ENCODE data around the gene BTBD19.

GRCh38 chr1:44790968-44791801, 17.1 kb upstream of the BTBD19 start:
- TF ChIP-seq, protein P1, sequence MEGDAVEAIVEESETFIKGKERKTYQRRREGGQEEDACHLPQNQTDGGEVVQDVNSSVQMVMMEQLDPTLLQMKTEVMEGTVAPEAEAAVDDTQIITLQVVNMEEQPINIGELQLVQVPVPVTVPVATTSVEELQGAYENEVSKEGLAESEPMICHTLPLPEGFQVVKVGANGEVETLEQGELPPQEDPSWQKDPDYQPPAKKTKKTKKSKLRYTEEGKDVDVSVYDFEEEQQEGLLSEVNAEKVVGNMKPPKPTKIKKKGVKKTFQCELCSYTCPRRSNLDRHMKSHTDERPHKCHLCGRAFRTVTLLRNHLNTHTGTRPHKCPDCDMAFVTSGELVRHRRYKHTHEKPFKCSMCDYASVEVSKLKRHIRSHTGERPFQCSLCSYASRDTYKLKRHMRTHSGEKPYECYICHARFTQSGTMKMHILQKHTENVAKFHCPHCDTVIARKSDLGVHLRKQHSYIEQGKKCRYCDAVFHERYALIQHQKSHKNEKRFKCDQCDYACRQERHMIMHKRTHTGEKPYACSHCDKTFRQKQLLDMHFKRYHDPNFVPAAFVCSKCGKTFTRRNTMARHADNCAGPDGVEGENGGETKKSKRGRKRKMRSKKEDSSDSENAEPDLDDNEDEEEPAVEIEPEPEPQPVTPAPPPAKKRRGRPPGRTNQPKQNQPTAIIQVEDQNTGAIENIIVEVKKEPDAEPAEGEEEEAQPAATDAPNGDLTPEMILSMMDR (conservative IDR thresholded peaks at IDR 0.05; ENCODE audit: low read depth, low read length): no peak
- TF ChIP-seq RAD21 (IDR thresholded peaks at IDR 0.05; ENCODE audit: low read length) (no peak), SMC3 (IDR thresholded peaks at IDR 0.05; ENCODE audit: low read depth, low read length) (no peak), POLR2A (IDR thresholded peaks at IDR 0.05; ENCODE audit: low read depth, low read length) (no peak), FOS (IDR thresholded peaks at IDR 0.05; ENCODE audit: low read depth, low read length) (no peak), MAZ (IDR thresholded peaks at IDR 0.05; ENCODE audit: borderline replicate concordance, low read depth, low read length) (no peak), MAFK (IDR thresholded peaks at IDR 0.05; ENCODE audit: low read depth, low read length) (no peak), CEBPB (IDR thresholded peaks at IDR 0.05; ENCODE audit: low read depth, low read length) (no peak)
- TF ChIP-seq, protein P2, sequence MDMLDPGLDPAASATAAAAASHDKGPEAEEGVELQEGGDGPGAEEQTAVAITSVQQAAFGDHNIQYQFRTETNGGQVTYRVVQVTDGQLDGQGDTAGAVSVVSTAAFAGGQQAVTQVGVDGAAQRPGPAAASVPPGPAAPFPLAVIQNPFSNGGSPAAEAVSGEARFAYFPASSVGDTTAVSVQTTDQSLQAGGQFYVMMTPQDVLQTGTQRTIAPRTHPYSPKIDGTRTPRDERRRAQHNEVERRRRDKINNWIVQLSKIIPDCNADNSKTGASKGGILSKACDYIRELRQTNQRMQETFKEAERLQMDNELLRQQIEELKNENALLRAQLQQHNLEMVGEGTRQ (IDR thresholded peaks at IDR 0.05; ENCODE audit: low read depth, low read length): no peak

All from IMR-90 (cell line).